ENCODE measurements around the gene SLC6A15. TPM values are rescaled to one million over a fixed set of nuclear protein-coding genes. Genes with fewer than 3 reads are reported as not detected.

SLC6A15 gene
- total and polyA plus RNA-seq, 2 donors (not counting 1 experiment from before 2014, with no cell fraction given) = 0.39 TPM; not detected in 1

DNA sequence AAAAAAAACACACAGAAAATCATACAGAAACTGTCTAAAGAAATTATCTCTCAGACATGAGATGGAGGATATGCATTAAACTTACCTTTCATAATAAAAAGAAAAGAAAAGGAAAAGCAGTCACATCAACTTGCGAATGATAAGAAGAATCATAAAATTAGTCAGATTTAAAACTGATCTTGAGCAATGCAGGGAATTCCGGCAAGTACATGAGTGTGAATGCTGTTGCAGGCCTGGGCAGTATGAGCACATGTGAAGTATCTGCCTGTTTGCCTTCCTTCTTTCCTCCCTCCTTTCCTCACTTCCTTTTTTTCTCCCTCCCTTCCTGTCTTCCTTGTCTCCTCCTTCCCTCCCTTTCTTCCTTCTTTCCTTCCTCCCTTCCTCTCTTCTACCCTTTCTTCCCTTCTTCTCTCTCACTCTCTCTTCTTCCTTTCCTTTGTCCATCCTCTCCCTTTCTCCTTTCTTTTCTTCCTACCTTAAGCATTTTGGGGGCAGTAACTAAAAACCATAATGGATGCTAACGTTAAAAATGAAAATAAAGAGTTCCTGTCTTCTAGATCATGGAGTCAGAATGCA is 38.5 kb upstream of the SLC6A15 start:
- TF ChIP-seq, protein P1, sequence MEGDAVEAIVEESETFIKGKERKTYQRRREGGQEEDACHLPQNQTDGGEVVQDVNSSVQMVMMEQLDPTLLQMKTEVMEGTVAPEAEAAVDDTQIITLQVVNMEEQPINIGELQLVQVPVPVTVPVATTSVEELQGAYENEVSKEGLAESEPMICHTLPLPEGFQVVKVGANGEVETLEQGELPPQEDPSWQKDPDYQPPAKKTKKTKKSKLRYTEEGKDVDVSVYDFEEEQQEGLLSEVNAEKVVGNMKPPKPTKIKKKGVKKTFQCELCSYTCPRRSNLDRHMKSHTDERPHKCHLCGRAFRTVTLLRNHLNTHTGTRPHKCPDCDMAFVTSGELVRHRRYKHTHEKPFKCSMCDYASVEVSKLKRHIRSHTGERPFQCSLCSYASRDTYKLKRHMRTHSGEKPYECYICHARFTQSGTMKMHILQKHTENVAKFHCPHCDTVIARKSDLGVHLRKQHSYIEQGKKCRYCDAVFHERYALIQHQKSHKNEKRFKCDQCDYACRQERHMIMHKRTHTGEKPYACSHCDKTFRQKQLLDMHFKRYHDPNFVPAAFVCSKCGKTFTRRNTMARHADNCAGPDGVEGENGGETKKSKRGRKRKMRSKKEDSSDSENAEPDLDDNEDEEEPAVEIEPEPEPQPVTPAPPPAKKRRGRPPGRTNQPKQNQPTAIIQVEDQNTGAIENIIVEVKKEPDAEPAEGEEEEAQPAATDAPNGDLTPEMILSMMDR (IDR thresholded peaks at IDR 0.05) = no peak
- no peak for TF ChIP-seq EZH2 (IDR thresholded peaks at IDR 0.05; ENCODE audit: borderline replicate concordance, insufficient read depth, low read depth, low read length, poor library complexity, severe bottlenecking)
- Histone ChIP-seq H3K36me3 (replicated peaks in 1 of 2; ENCODE audit: control extremely low read depth in 1 of 2, control insufficient read depth in 1 of 2, extremely low read depth in 1 of 2, insufficient read depth in 2 of 2, low read length in 1 of 2) (no peaks in the 10 kb centered on the region), H3K27me3 (replicated peaks in 1 of 4; ENCODE audit: control extremely low read depth in 1 of 4, control insufficient read depth in 3 of 4, insufficient read depth in 4 of 4, low read length in 3 of 4) (no peaks in the 10 kb centered on the region), H3K4me2 (replicated peaks; ENCODE audit: low read depth, low read length, poor library complexity, severe bottlenecking) (no peak overlapping the region), H3K9ac (ENCODE audit: low read length) (no peak overlapping the region), H3K27ac (ENCODE audit: low read length in 2 of 2) (no peak overlapping the region), H3K9me3 (ENCODE audit: control extremely low read depth in 1 of 3, control insufficient read depth in 2 of 3, insufficient read depth in 1 of 3, low read length in 2 of 3) (no peaks in the 10 kb centered on the region), H3K4me3 (ENCODE audit: control extremely low read depth in 1 of 5, extremely low read depth in 1 of 5, insufficient read depth in 1 of 5, low read depth in 2 of 5, low read length in 4 of 5) (no peak overlapping the region), H2AFZ (ENCODE audit: insufficient read depth, low read depth, low read length, poor library complexity, severe bottlenecking) (no peak overlapping the region), H3K4me1 (ENCODE audit: control insufficient read depth in 2 of 2, insufficient read depth in 2 of 2, low read length in 2 of 2) (no peaks in the 10 kb centered on the region), H4K20me1 (ENCODE audit: control insufficient read depth, insufficient read depth, low read length, poor library complexity, severe bottlenecking) (no peaks in the 10 kb centered on the region), H3K79me2 (ENCODE audit: control insufficient read depth, insufficient read depth, low read length) (no peaks in the 10 kb centered on the region)
- no peak for ATAC-seq (ENCODE audit: low read depth)
- intact Hi-C loops (cut with micrococcal nuclease) = no loop called here
- DNase-seq = no peak
- Mint-ChIP-seq H3K27me3 (no peaks in the 10 kb centered on the region), H3K27ac (no peak overlapping the region), H3K4me3 (no peak overlapping the region), H3K9me3 (ENCODE audit: insufficient read depth) (no peaks in the 10 kb centered on the region), H3K4me1 (no peaks in the 10 kb centered on the region)
- POLR2A ChIA-PET = no interaction called here
- CTCF ChIA-PET = no interaction called here
- 100% methylated on average over 1 of the region's 3 CpGs for WGBS (ENCODE audit: insufficient coverage)

- Mint-ChIP-seq H3K4me3 (no peak overlapping the region), H3K9me3 (ENCODE audit: insufficient read depth) (no peaks in the 10 kb centered on the region), H3K27ac (no peak overlapping the region), H3K4me1 (no peaks in the 10 kb centered on the region), H3K27me3 (no peaks in the 10 kb centered on the region)
- intact Hi-C loops (cut with micrococcal nuclease) = no loop called here
- no peaks in the 10 kb centered on the region for H3K36me3 ChIP-seq (replicated peaks in 1 of 2; ENCODE audit: control extremely low read depth in 1 of 2, control insufficient read depth in 1 of 2, extremely low read depth in 1 of 2, insufficient read depth in 2 of 2, low read length in 1 of 2)
- no peak for DNase-seq
- ChIA-PET CTCF (no interaction called here), POLR2A (no interaction called here)
- no CpG with 5 or more reads among the region's 2 CpGs for WGBS (ENCODE audit: insufficient coverage)
- H3K79me2 ChIP-seq (ENCODE audit: control insufficient read depth, insufficient read depth, low read length) = no peaks in the 10 kb centered on the region
- TF ChIP-seq EZH2 (IDR thresholded peaks at IDR 0.05; ENCODE audit: borderline replicate concordance, insufficient read depth, low read depth, low read length, poor library complexity, severe bottlenecking) = no peak
- TF ChIP-seq, protein P1 (IDR thresholded peaks at IDR 0.05) = no peak
- H3K9ac ChIP-seq (ENCODE audit: low read length) = no peak overlapping the region
- ATAC-seq (ENCODE audit: low read depth) = no peak
- no peak overlapping the region for H2AFZ ChIP-seq (ENCODE audit: insufficient read depth, low read depth, low read length, poor library complexity, severe bottlenecking)
- no peak overlapping the region for H3K27ac ChIP-seq (ENCODE audit: low read length in 2 of 2)
- no peak overlapping the region for H3K4me3 ChIP-seq (ENCODE audit: control extremely low read depth in 1 of 5, extremely low read depth in 1 of 5, insufficient read depth in 1 of 5, low read depth in 2 of 5, low read length in 4 of 5)
- H3K4me1 ChIP-seq (ENCODE audit: control insufficient read depth in 2 of 2, insufficient read depth in 2 of 2, low read length in 2 of 2) = no peaks in the 10 kb centered on the region
- no peaks in the 10 kb centered on the region for H3K9me3 ChIP-seq (ENCODE audit: control extremely low read depth in 1 of 3, control insufficient read depth in 2 of 3, insufficient read depth in 1 of 3, low read length in 2 of 3)
- H3K27me3 ChIP-seq (replicated peaks in 1 of 4; ENCODE audit: control extremely low read depth in 1 of 4, control insufficient read depth in 3 of 4, insufficient read depth in 4 of 4, low read length in 3 of 4) = no peaks in the 10 kb centered on the region
- H3K4me2 ChIP-seq (replicated peaks; ENCODE audit: low read depth, low read length, poor library complexity, severe bottlenecking) = no peak overlapping the region
- no peaks in the 10 kb centered on the region for H4K20me1 ChIP-seq (ENCODE audit: control insufficient read depth, insufficient read depth, low read length, poor library complexity, severe bottlenecking)
These were observed 34.2 kb upstream of the SLC6A15 start for GRCh38 chr12:84946753-84947152.

All from B cell (primary cell).